NOMO-1 (cell line): ENCODE results near the gene CPNE5.
"Not testable (repeated sequence)": the region's sequence is repeated elsewhere in the genome, so short reads cannot be mapped to it uniquely, and the experiment has no call there.

Experiments used
- DNase-seq, 2 experiments: peaks; one replicate each; lab custom pipeline; 2025; ENCODE audit not compliant: unreplicated experiment in 2 of 2; lab: John Stamatoyannopoulos, UW

The CPNE5 gene

GRCh38 chr6:36817847-36818246 lies 21.4 kb downstream of the CPNE5 start:
- DNase-seq: no peak

DNA sequence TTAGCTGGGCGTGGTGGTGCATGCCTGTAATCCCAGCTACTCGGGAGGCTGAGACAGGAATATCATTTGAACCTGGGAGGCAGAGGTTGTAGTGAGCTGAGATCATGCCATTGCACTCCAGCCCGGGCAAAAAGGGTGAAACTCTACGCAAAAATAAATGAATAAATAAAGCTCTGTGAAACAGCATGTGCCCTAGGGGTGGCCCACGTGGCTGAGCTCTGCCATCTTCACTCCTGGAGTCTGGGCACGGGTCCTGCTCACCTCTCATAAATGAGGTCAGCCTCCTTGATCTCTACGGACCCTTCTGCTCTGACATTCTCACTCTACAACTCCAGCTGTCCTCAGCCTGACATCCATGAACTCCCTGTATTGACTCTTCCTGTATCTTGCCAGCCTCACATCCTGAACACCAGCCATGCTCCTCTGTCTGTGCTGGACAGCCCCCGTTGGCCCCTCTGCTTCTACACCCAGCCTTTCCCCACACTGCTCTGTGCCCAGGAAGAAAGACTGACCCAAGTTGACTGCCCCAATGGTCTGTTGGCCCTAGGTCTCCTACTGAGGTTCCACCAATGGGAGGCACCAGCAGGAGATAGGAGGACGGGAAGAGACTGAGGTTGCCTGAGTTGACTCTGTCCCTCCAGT lies 21.9 kb downstream of the CPNE5 start:
- no peak for DNase-seq

DNA sequence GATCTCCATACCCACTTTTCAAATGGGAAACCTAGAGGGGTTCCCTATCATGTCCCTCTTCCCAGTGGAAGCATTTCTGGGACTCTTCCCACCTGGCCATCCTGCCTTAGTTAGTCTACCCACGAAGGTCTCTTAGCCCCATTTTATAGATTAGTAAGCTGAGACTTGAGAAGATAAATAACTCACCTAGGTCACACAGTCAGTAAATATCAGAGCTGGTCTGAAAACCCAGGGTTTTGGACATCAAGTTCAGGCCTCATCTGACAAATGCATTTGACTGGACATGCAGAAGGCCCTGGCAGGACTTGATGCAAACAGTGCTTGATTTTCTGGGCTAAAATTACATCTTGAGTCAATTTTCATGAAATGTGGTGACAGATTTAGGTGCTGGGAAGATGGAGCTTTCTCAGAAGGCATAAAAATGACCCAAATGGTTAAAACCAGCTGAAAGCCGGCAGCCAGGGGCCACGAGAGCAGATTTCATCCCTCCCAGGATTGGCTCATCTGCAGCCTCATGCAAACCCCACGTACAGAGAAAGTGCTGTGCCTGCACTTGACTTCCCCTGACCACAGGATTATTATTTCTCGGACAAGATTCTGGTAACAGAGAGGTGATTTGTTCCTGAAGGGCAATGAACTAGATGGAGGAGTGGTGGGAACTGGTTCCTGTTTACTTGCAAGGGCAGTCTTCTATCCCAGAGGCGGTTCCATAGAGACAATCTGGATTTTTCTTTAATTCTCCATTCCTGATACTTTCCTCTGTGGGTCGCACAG lies 23.1 kb downstream of the CPNE5 start:
- DNase-seq: no peak

DNA sequence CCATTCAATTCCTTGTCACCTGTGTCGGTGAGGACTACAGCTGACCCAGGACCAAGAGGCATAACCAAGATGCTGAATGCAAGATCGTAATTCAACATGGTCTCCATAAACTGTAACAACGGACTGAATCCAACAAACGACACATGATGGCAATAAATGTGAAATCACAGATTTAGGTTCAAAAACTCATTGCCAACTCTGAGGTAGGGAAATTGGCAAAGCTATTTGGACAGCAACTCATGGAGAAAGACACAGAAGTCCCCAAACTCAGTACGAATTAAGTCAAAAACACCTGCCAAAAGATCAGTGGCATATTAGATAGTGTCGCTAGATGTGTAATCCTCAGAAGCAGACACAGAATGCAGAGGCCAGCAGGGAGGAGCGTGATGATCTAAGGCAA lies 25.0 kb downstream of the CPNE5 start:
- no peak for DNase-seq

DNA sequence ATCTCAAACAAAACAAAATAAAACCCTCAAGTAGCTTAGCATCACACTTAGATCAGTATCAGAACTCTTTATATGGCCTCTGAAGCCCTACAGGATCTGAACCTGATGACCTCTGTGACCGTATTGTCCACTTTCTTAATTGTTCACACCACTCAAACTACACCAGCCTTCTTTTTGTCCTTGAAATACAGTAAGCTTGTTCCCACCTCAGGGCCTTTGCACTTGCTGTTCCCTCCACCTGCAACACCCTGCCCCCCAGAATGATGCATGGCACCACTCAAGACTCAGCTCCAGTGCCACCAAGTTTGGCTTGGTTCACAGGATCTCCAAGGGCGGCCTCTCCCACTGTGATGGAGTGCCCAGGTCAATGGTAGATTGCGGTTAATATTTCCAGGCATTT lies 25.7 kb downstream of the CPNE5 start:
- no peak for DNase-seq

DNA sequence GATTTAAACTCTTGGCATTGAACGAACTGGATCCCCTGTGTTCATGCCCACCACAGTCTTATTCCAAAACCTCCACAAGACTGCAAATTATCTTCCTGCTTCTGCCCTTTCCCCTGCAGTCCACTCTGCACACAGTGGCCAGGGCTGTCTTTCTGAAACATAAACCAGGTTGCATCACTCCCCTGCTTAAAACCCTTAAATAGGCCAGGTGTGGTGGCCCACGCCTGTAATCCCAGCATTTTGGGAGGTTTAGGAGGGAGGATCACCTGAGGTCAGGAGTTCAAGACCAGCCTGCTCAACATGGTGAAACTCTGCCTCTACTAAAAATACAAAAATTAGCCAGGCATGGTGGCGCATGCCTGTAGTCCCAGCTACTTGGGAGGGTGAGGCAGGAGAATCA lies 26.2 kb downstream of the CPNE5 start:
- DNase-seq: not testable (repeated sequence)

GRCh38 chr6:36809941-36810803 lies 29.1 kb downstream of the CPNE5 start:
- no peak for DNase-seq

DNA sequence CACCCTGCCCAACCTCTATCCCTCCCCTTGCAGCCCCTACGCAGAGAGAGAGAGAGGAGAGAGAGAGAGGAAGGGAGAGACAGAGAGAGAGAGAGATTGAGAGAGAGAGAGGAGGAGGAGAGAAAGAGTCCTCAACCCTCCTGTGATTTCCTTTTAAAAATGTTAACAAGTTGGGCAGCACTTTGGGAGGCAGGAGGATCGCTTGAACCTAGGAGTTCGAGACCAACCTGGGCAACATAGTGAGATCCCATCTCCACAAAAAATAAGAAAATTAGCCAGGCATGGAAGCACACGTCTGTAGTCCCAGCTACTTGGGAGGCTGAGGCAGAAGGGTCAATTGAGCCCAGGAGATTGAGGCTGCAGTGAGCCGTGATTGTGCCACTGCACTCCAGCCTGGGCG lies 30.1 kb downstream of the CPNE5 start:
- DNase-seq: no peak

- DNase-seq: no peak
Observed at GRCh38 chr6:36808634-36809033, 30.6 kb downstream of the CPNE5 start.

- no peak for DNase-seq
Observed at GRCh38 chr6:36807750-36808149, 31.5 kb downstream of the CPNE5 start.

- no peak for DNase-seq
Observed at GRCh38 chr6:36807143-36807542, 32.1 kb downstream of the CPNE5 start.

GRCh38 chr6:36805917-36806316 lies 33.3 kb downstream of the CPNE5 start:
- DNase-seq: no peak

DNA sequence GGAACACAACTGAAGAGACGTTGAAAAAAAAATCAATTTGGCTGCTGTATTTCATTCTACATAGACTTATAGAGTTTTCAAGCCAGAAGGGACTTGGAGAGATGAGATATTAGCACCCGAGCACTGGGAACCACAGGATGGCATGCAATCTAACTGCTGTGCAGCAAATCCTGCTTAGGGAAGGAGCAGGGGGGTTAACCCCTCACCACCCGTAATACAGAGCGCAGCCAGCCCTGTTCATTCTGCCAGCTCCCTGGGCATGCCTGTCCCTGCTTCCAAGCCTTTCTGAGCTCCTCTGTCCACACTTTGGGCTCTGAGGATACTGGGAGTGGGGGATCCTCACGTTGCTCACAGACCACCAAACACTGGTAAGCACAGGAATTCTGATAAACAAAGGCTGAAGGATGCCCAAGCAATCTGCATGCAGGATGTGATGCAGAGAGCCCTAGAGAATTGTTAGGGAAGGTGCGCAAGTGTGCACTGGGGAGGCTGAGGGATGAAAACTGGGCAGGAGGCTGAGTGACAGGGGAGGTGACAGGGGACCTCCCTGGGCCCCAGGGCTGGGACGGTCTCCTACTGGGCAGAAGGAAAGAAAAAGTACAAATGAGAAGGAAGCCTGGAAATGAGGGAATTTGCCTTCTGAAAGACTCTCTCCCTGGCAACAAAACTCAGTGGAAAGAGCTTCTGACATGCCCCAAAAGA lies 34.0 kb downstream of the CPNE5 start:
- no peak for DNase-seq

GRCh38 chr6:36804563-36804962 lies 34.7 kb downstream of the CPNE5 start:
- DNase-seq: no peak

DNA sequence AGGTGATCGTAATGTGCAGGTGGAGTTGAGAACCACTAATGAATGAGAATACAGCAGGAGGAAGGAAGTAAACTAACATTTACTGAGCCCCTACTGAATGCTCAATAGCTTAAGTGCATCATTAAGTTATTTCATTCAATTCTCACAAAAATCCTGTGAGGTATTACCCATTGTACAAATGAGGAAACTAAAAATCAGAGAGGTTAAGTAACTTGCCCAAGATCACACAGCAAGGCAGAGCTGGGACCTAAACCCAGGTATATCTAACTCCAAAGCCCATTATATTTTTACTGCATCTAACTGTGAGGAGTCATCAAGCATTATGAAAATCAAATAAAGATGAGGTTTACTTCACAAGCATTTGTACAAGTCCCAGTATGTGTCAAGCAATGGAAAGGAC lies 35.3 kb downstream of the CPNE5 start:
- no peak for DNase-seq

- DNase-seq: no peak
Observed at GRCh38 chr6:36803482-36803881, 35.8 kb downstream of the CPNE5 start.

- DNase-seq: no peak
Observed at GRCh38 chr6:36800223-36801076, 38.8 kb downstream of the CPNE5 start.

DNA sequence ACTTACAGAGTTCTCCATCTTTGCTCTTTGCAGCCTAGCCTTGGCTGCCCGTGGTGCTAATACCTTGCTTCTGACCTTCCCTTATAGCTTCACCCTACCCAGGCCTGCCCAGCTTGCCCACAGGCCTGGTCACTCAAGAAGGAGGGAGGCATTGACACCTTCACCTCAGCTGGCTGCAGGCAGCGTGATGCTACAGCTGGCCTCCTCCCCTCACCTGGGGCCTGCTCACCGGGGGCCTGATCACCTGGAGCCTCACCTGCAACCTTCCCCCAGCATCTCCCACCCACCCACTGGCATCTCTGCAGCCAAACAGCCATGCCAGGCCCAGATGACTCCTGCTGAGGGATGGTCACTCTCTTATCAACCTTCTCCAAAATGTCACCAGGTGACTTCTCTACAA lies 40.4 kb downstream of the CPNE5 start:
- no peak for DNase-seq

DNA sequence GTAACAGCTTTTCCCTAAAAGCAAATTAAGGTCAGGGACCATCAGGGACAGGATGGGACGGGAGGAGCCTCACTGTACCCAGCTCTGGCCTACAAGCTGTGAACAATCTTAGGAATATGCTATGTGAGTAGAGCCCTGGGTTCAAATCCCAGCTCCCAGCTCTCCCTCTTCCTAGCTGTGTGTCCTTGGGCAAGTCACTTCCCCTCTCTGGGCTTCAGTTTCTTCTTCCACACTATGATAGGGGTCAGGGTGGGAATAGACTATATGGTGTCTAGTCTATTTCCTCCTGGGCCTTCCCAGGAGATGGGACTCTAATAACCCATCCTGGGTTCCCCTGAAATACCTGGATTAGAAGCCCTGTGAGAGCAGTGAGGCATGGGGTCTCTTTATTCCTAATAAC lies 41.6 kb downstream of the CPNE5 start:
- no peak for DNase-seq

GRCh38 chr6:36797055-36797454 lies 42.2 kb downstream of the CPNE5 start:
- DNase-seq: no peak
